Ramos (cell line): Measurements from ENCODE around the gene SYT5.

ENCODE experiments used
- in situ Hi-C: fragments of 300-500 bp; cut with MboI; formaldehyde crosslinking; loops from one replicate; pipeline ENCODE4 v1.14.3; 2022; ENCODE audit warnings: low sequenced_read_pairs; ENCODE audit not compliant: unreplicated experiment

Gene SYT5

GRCh38 chr19:55179606-55180484 lies at the start of gene SYT5:
Gene SYT5, minus strand, starts transcription at chr19:55180289. Its CDS starts 1,248 bp downstream, at chr19:55179041.
- in situ Hi-C loops: no loop called here

DNA sequence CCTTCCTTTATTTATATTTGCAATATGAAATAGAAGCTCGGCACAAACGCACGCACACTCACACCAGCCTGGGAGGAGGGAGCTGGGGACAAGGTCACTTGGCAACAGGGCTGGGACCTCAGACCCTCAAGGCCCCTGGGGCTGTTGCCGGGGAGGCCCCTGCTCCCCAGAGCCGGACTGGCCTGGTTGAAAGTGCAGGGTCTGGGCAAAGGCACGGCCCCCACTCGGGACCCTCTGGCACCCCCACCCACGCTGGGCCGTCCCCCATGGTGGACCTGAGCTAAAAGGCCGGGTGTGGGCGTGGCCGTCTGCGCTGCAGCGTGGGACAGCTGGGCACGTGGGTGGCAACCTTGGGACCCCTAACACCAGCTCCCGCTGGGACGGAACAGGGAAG lies 49.7 kb upstream of the SYT5 start:
- in situ Hi-C loops: no loop called here

DNA sequence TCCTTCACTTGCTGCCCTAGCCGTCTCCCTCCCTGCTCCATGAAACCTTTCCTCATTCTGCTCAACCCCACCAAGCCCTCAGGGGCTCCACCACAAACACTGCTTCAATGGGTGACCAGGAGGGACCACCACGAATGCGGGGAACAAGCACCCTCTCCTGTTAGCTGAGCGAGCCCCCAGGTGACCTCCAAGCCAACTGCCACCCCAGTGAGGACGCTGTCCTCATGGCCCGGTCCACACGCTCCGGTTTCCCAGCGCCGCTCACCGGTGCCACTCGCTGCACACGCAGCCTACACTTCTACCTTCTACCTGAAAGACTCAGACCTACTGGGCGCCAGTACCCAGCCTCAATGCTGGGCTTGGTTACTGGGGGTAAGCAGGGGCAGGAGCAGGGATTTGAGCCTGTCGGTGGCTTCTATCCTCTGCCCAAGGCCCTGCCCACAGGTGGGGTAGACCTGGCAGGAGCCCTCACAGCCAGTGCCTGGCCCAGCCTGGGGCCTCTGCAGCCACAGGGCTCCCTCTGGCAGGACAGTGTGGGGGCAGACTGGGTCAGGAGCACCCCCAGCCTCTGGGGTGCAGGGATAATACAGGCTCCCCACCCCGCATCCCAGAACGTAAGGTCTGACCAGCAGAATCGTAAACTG lies 49.2 kb upstream of the SYT5 start:
- in situ Hi-C loops: no loop called here

DNA sequence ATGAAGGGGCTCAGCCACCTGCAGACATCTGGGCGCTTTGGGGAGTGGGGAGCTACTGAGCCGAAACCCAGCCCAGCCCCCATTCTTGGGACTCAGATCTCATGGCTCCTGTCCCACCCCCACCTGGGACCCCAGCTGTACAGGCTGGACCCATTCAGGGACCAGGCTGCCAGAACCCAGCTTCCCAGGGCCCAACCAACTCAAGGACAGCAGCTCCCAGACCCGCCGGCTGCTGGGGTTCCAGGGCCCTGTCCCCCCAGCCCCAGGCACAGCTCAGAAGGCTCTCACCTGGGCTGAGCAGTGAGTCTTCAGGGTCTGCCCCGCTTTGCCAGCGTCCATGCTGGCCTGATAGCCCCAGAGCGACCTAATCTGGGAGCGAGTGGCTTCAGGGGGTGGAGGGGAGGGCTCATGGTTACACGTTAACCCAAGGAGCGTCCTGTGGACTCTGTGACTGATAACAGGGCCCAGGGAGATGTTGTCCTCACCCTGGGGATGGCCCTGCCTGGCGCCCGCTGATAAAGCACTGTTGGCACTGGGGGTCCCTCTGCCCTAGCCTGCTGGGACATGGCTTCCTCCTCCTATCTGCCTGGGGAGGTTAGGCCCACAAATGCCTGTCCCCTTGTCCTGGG lies 48.4 kb upstream of the SYT5 start, which contains the start of gene TMEM86B:
Gene TMEM86B, minus strand, starts transcription at position 361 of the 629 bp plus-strand sequence. Its CDS starts 22 bp downstream, at position 339.
- in situ Hi-C loops: no loop called here

GRCh38 chr19:55228015-55228391 lies 47.9 kb upstream of the SYT5 start:
- in situ Hi-C loops: no loop called here

DNA sequence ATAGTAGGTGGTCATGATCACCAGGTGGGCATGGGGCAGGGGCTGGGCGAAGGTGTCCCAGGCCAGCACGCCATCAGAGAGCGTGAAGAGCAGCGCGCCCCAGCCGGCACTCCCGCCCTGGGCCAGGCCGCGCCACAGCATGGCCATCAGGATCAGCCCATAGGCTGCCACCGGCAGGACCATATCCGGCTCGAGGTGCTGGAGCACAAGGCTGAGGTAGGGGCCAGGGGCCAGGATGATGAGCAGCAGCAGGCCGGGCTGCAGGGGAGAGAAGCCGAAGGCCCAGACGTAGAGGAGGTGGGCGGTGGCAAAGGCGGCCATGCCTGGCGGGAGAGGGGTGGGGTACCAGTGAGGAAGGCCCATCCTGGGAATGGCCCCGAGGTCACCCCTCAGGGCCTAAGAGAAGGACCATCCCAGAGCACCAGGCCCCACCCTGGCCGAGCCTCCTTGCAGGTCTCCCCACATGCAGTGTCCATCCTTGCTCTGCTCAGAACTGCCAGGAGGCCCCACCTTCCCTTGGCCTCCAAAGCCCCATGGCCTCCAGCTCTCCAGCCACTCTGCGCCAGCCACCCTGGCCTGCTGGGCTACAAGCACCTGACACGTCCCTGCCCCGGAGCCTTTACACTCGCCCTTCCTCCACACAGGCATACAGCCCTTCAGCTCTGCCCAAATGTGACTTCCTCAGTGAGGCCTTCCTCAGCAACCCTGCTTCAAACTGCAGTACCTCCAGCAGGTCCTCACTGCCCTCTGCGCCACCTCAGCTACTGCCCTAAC lies 47.3 kb upstream of the SYT5 start:
- in situ Hi-C loops: no loop called here

- in situ Hi-C loops: no loop called here
Observed at GRCh38 chr19:55226788-55227187, 46.7 kb upstream of the SYT5 start.

DNA sequence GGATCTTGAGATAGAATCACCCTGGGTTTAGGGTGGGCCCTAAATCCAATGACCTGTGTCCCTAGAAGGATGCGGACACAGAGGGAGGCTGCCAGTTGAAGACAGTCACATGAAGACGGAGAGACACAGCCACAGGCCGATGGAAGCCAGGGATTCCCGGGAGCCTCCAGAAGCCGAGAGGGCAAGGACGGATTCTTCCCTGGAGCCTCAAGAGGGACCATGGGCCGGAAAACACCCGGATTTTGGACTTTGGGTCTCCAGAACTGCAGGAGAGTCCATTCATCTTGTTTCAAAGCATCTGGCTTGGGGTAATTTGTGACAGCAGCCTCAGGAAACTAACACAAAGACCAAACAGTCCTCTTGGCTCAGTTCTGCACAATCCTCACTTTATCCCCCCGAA lies 46.2 kb upstream of the SYT5 start:
- in situ Hi-C loops: no loop called here

DNA sequence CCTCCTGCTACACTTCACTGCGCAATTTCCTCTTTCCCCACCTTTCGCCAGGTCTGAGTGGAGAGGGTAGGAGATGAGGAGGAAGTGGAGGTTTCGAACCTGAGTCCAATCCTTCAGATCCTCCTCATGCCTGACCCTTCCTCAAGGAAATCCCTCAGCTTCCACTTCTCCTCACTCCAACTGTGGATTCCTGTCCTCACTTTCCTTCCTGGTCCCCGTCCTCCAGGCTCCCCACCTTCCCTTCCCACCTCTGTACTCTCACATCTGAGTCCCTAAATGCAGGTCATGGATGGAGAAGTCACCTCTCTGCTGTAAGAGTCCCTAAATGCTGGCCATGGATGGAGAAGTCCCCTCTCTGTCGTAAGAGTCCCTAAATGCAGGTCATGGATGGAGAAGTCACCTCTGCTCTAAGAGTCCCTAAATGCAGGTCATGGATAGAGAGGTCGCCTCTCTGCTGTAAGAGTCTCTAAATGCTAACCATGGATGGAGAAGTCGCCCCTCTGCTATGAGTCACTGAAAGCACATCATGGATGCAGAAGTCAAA lies 45.4 kb upstream of the SYT5 start:
- in situ Hi-C loops: no loop called here

DNA sequence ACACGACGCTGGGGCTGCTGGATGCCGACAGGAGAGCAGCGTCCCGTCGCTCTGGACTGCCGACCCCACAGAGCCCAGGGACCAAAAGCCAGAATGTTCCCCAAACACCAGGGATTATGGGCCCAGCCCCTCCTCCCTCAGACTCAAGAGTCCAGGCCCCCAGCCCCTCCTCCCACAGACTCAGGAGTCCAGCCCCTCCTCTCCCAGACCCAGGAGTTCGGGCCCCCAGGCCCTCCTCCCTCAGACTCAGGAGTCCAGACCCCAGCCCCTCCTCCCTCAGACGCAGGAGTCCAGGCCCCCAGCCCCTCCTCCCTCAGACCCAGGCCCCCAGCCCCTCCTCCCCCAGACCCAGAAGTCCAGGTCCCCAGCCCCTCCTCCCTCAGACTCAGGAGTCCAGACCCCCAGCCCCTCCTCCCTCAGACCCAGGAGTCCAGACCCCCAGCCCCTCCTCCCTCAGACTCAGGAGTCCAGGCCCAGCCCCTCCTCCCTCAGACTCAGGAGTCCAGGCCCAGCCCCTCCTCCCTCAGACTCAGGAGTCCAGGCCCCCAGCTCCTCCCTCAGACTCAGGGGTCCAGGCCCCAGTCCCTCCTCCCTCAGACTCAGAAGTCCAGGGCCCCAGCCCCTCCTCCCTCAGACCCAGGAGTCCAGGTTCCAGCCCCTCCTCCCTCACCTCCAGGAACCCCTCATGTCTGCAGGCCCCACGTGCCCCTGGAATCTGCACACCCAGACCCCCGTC lies 44.8 kb upstream of the SYT5 start:
- in situ Hi-C loops: loop anchor here (5.0 kb wide), 1 partner anchor 72 kb away; no protein-coding TSS in a partner anchor

DNA sequence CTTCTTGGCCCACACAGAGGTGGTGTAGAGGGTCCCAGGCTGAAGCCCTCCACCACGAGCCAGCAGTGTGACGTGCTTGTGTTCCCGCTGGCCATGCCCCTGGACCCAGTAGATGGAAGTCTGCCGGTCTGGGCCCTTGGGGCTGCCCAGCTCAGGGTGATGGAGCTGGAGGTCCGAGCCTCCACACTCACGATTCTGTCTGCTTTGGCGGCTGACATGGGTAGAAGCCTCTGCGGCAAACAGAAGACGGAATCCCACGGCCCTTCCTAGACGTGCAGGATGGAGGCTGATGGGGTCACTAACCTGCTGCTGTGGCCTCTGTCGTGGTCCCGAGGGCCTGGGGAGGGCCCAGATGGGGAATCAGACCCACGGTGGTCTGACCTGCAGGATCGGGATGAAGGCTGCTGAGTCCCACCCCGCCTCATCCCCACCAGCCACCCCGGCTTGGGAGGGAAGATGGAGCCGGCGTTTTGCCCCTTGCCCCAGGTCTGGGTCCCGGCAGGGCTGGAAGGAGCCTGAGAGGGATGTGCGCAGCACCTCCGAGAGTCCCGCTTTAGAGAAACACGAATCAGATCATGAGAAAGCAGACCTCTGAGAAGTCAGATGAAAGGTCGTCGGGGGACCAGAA lies 44.1 kb upstream of the SYT5 start:
- in situ Hi-C loops: loop anchor here (5.0 kb wide), 1 partner anchor 73 kb away; no protein-coding TSS in a partner anchor

DNA sequence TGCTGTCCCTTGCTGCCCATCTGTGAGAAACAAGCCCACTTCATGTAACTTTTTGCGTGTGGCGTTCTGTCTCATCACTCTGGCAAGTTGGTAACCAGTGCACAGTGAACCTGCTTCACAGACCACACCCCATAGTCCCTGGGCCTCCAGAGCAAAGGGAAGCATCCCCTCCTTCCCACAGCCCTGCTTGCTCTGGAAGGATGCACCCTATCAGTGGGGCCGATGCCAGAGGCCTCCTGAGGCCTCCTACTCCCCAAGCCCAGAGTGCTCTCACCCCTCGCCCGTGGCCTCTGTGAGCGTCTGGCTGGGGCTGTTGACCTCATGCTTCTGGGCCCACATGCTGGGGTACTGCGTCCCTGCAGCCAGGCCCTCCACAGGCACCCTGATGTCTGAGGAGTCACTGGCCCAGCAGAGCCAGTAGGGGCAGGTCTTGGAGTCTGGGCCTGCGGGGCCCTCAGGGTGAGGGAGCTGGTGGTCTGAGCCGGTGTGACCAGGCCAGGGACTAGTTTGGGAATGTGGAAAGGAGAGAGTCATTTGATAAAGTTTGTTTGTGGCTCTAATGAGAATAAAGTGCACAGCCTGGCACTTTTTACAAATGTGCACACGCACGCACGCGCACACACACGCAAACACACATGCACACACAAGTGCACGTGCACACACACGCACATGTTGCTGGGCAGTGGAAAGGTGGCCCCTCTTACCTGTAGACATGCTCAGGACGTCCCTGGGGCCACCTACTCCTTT lies 43.4 kb upstream of the SYT5 start:
- in situ Hi-C loops: loop anchor here (5.0 kb wide), 1 partner anchor 74 kb away; no protein-coding TSS in a partner anchor

GRCh38 chr19:55220525-55220924 lies 40.4 kb upstream of the SYT5 start:
- in situ Hi-C loops: loop anchor here (5.0 kb wide), 1 partner anchor 77 kb away; no protein-coding TSS in a partner anchor

GRCh38 chr19:55216461-55217198 lies 36.5 kb upstream of the SYT5 start:
- in situ Hi-C loops: no loop called here

GRCh38 chr19:55213547-55213946 lies 33.5 kb upstream of the SYT5 start:
- in situ Hi-C loops: loop anchor here (5.0 kb wide), 1 partner anchor 204 kb away; no protein-coding TSS in a partner anchor

- in situ Hi-C loops: loop anchor here (5.0 kb wide), 1 partner anchor 205 kb away; no protein-coding TSS in a partner anchor
Observed at GRCh38 chr19:55212447-55212846, 32.4 kb upstream of the SYT5 start.
